ENCODE results near the gene BLID. TPM values are rescaled to one million over a fixed set of nuclear protein-coding genes. Genes with fewer than 3 reads are reported as not detected.

The BLID gene
- polyA plus RNA-seq, 1 donor: not detected

GRCh38 chr11:122140500-122140899 is 24.5 kb upstream of the BLID start:
- no peak for DNase-seq (ENCODE audit: low read depth)

- no peak for DNase-seq (ENCODE audit: low read depth)
Observed at GRCh38 chr11:122139595-122139866, 23.5 kb upstream of the BLID start.

GRCh38 chr11:122138744-122139594 is 23.0 kb upstream of the BLID start:
- no peak for DNase-seq (ENCODE audit: low read depth)

- no peak for DNase-seq (ENCODE audit: low read depth)
Observed at GRCh38 chr11:122137078-122137793, 21.2 kb upstream of the BLID start.

- DNase-seq (ENCODE audit: low read depth): no peak
Observed at GRCh38 chr11:122131126-122131525, 15.1 kb upstream of the BLID start.

- no peak for DNase-seq (ENCODE audit: low read depth)
Observed at GRCh38 chr11:122128146-122128545, 12.1 kb upstream of the BLID start.

GRCh38 chr11:122127020-122127419 is 11.0 kb upstream of the BLID start:
- DNase-seq (ENCODE audit: low read depth): no peak

GRCh38 chr11:122126024-122126688 is 10.1 kb upstream of the BLID start:
- no peak for DNase-seq (ENCODE audit: low read depth)

- DNase-seq (ENCODE audit: low read depth): no peak
Observed at GRCh38 chr11:122123263-122123929, 7.4 kb upstream of the BLID start.

- DNase-seq (ENCODE audit: low read depth): no peak
Observed at GRCh38 chr11:122122179-122122578, 6.2 kb upstream of the BLID start.

- DNase-seq (ENCODE audit: low read depth): no peak
Observed at GRCh38 chr11:122120096-122120495, 4.1 kb upstream of the BLID start.

GRCh38 chr11:122116591-122116990 is 576 bp upstream of the BLID start:
- no peak for DNase-seq (ENCODE audit: low read depth)

GRCh38 chr11:122114976-122115375 is 1.0 kb downstream of the BLID start:
- no peak for DNase-seq (ENCODE audit: low read depth)

- DNase-seq (ENCODE audit: low read depth): no peak
Observed at GRCh38 chr11:122113836-122114825, 1.9 kb downstream of the BLID start.

GRCh38 chr11:122112470-122113365 is 3.3 kb downstream of the BLID start:
- DNase-seq (ENCODE audit: low read depth): no peak

- no peak for DNase-seq (ENCODE audit: low read depth)
Observed at GRCh38 chr11:122109932-122110331, 6.1 kb downstream of the BLID start.

- DNase-seq (ENCODE audit: low read depth): no peak
Observed at GRCh38 chr11:122108828-122109227, 7.2 kb downstream of the BLID start.

- no peak for DNase-seq (ENCODE audit: low read depth)
Observed at GRCh38 chr11:122108192-122108799, 7.7 kb downstream of the BLID start.

- no peak for DNase-seq (ENCODE audit: low read depth)
Observed at GRCh38 chr11:122107566-122107965, 8.4 kb downstream of the BLID start.

- no peak for DNase-seq (ENCODE audit: low read depth)
Observed at GRCh38 chr11:122107045-122107444, 9.0 kb downstream of the BLID start.
